VCaP (cell line): ENCODE measurements around the gene PTPRN2.
"Not testable (repeated sequence)": the region's sequence is repeated elsewhere in the genome, so short reads cannot be mapped to it uniquely, and the experiment has no call there.

Experiments
- H3K27ac ChIP-seq: fragments of 450-650 bp; 2 replicates; pipeline ENCODE4 v1.5.1; 2017
- TF ChIP-seq, protein P1 (sequence below): fragments of 450-650 bp; conservative IDR thresholded peaks from 2 replicates; pipeline ENCODE4 v1.5.1; 2017; ENCODE audit warnings: mild to moderate bottlenecking, moderate library complexity

PTPRN2 gene

DNA sequence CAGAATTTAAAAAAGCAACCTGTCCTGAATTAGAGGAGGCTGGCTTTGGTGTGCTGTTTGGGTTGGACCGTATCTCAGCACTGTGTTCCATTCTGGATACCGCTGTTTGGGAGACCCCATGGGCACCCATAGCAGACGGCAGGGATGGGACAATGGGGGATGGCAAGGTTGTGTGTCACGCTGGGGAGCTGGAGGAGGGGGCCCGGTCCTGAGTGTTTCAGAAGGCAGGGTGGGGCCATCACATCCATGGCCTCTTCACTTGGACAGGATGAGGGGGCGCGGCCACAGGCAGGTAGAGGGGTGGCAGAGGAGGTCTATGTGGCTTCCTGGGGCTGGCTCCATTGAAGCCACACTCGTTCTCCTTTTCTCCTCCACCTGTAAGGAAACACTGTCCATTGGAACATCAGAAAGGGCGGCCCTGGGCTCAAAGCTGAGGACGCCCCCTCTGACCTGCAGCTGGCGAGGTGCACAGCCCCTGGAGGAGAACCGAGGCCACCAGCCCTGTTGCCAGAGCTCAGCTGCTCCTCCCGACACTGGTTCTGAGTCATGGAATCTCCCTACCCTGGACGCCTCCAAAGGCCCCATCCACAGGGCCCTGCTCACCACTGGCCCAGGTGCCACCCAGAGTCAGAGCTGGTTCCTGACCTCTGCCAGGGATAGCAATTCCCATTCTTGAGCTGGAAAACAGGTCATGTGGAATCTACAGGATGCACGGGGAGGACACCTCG lies 663.6 kb downstream of the PTPRN2 start:
- TF ChIP-seq, protein P1, sequence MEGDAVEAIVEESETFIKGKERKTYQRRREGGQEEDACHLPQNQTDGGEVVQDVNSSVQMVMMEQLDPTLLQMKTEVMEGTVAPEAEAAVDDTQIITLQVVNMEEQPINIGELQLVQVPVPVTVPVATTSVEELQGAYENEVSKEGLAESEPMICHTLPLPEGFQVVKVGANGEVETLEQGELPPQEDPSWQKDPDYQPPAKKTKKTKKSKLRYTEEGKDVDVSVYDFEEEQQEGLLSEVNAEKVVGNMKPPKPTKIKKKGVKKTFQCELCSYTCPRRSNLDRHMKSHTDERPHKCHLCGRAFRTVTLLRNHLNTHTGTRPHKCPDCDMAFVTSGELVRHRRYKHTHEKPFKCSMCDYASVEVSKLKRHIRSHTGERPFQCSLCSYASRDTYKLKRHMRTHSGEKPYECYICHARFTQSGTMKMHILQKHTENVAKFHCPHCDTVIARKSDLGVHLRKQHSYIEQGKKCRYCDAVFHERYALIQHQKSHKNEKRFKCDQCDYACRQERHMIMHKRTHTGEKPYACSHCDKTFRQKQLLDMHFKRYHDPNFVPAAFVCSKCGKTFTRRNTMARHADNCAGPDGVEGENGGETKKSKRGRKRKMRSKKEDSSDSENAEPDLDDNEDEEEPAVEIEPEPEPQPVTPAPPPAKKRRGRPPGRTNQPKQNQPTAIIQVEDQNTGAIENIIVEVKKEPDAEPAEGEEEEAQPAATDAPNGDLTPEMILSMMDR = no peak

DNA sequence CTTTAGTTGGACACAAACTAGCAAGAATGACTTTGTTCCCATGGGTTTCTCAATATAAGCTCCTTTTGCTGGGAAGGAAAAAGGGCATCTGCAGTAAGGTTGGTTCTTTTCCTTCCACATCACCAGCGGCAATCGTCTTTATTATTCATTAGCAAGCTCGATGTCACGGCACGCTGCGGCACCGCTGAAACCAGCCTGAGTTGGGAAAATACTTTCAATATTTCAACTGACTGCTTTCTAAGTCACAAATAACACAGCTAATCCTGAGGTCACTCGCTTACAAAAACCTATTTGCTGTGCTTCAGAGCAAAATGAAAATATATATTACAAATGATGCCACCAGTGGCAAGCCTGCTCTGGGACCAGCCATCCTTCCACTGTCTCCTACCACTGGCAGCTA lies 665.0 kb downstream of the PTPRN2 start:
- TF ChIP-seq, protein P1 = no peak
- H3K27ac ChIP-seq = no peak overlapping the region

More for the DNA sequence above, 663.6 kb downstream of the PTPRN2 start:
- H3K27ac ChIP-seq = no peak overlapping the region

DNA sequence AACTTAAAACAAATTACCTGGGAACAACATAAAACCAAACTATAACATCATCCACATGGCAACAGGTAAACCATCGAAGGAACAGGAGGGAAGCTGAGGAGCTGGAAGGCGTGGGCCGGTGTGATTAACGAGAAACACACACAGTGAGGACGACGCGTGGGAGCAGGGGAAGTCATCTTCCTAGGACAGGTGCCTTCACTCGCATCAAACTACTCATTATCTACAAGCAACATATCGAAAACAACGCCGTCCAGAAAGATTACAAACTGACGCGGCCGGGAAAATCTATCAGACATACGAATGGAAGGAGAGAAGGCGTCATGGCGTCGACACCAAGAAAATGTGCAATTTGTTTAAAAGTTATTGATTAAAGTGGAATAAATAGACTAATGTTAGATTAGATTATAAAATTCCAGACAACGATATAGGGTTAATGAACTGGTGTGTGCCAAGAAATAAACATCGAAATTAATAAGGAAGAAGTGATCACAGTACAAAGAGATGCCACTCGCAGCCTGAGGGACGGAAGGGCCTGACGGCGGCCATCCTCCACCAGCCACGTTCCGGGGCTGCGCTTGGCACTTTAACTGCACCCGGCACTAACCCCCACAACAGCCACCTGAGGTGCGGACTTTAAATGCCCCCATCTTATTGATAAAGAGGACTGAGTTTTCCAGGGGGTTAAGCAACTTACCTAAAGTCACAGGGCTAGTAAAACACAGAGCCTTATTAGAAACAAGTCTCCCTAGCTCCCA lies 669.1 kb downstream of the PTPRN2 start:
- no peak overlapping the region for H3K27ac ChIP-seq
- TF ChIP-seq, protein P1 = no peak

DNA sequence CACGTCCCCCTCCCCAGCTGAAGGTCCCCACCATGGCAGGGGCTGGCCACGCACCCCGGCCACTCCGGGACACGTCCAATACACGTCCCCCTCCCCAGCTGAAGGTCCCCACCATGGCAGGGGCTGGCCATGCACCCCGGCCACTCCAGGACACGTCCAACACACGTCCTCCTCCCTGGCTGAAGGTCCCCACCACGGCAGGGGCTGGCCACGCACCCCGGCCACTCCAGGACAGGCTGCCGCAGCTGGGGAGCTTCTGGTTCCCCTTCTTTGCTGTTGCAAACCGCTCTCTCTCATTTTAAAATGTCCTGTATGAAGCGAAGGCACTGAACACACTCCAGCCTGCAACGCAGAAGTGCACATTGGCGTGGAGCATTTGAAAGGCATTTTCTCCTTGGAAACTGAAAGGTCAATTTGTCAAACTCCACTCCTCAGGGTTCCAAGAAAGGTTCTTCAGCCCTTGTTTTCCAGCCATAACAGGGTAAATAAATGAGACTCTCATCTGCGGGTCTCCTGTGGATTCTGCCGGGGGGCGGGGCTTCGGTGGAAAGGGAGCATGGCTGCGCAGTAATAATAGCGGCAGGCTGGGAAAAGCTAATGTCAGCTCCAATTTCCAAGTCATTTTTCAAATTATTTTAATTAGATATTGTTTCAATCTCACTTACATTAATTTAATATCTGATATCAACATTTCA lies 670.5 kb downstream of the PTPRN2 start:
- TF ChIP-seq, protein P1 = no peak
- no peak overlapping the region for H3K27ac ChIP-seq

DNA sequence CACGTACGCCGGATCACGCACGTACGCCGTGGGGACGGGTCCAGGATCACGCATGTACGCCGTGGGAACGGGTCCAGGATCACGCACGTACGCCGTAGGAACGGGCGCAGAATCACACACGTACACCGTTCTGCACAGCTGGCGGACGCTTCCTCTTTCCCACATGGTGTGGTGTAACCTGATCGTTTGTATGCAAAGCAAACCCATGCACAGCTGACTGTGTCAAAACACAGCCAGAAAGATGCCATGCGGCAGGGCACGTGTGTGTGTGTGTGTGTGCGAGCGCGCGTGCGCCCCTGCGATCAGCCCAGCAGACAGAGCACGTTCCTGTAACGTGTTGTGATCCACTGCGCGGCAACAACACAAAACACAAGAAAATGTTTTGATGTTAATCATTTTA lies 677.2 kb downstream of the PTPRN2 start:
- no peak overlapping the region for H3K27ac ChIP-seq
- TF ChIP-seq, protein P1 = no peak

DNA sequence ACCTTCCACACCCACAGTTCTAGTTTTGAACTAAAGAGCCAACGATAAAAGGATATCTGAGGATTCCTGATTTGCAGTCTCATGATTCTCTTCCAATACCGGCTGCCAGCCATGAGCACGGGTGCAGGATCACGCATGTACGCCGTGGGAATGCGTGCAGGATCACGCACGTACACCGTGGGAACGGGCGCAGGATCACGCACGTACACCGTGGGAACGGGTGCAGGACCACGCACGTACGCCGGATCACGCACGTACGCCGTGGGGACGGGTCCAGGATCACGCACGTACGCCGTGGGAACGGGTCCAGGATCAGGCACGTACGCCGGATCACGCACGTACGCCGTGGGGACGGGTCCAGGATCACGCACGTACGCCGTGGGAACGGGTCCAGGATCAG lies 677.6 kb downstream of the PTPRN2 start:
- H3K27ac ChIP-seq = not testable (repeated sequence)

DNA sequence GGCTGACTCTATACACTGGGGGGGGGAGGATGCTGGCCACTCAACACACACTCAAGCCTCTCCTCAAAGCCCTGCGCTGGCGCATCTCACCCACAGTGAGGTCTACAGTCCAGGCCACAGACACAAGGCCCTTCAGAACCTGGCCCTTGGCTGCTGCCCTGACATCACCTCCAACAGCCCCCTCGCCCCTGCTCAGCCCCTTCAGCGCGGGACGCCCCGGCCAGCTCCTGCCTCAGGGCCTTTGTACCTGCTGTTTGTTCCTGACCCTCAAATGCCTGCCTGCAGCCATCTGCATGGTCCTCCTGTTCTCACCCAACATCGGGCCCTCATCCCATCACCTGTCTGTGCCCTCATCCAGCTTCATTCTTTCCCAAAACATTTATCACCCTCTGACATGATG lies 678.3 kb downstream of the PTPRN2 start:
- H3K27ac ChIP-seq = no peak overlapping the region
- TF ChIP-seq, protein P1 = no peak
